ENCODE data around the gene SVOP. TPM values are rescaled to one million over a fixed set of nuclear protein-coding genes. Genes with fewer than 3 reads are reported as not detected.

SVOP gene
- total and polyA plus RNA-seq, 7 donors = 0.23 to 1.1 (median 0.68) TPM; not detected in 2

- H3K4me1 ChIP-seq = no peaks in the 10 kb centered on the region
- 73 to 74% methylated on average over 3 of the region's 3 CpGs for WGBS, 2 donors
- no peaks in the 10 kb centered on the region for H3K27me3 ChIP-seq
- no peak for DNase-seq
- intact Hi-C loops (cut with DNase I) = no loop called here
- TF ChIP-seq, protein P1, sequence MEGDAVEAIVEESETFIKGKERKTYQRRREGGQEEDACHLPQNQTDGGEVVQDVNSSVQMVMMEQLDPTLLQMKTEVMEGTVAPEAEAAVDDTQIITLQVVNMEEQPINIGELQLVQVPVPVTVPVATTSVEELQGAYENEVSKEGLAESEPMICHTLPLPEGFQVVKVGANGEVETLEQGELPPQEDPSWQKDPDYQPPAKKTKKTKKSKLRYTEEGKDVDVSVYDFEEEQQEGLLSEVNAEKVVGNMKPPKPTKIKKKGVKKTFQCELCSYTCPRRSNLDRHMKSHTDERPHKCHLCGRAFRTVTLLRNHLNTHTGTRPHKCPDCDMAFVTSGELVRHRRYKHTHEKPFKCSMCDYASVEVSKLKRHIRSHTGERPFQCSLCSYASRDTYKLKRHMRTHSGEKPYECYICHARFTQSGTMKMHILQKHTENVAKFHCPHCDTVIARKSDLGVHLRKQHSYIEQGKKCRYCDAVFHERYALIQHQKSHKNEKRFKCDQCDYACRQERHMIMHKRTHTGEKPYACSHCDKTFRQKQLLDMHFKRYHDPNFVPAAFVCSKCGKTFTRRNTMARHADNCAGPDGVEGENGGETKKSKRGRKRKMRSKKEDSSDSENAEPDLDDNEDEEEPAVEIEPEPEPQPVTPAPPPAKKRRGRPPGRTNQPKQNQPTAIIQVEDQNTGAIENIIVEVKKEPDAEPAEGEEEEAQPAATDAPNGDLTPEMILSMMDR (IDR thresholded peaks at IDR 0.05) = no peak
- no peak for TF ChIP-seq EP300 (IDR thresholded peaks at IDR 0.05)
- TF ChIP-seq POLR2A (IDR thresholded peaks at IDR 0.05) = no peak
- no peak for TF ChIP-seq POLR2AphosphoS5 (IDR thresholded peaks at IDR 0.05)
- H3K27ac ChIP-seq = no peak overlapping the region
- H3K36me3 ChIP-seq = no peaks in the 10 kb centered on the region
- H3K4me3 ChIP-seq = no peak overlapping the region
- H3K9me3 ChIP-seq = peaks cover 0 to 4% (median 0%) of the 10 kb centered on the region in 4 donors
Measured at GRCh38 chr12:108918960-108919642, 101.8 kb downstream of the SVOP start.

DNA sequence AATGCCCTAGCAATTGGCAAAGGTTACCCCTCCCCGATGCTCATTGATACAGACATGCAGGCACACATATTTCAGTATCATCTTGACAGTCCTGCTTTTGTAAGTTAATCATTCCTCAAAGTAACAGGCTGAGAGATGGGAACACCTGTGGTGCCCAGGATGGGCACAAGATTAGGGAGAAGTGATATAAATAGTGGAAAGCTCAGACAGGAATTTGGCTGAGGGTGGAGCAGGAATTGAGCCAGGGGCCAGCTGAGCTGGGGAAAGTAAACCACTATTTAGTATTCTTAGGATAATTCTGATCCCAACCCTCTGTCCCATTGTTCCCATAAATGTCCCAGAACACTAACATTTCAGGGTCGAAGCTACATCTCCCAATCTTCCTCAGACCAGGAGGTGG, 102.7 kb downstream of the SVOP start:
- Histone ChIP-seq H3K4me1 (no peaks in the 10 kb centered on the region), H3K9me3 (peaks cover 0 to 4% (median 0%) of the 10 kb centered on the region in 4 donors), H3K4me3 (no peak overlapping the region), H3K27me3 (no peaks in the 10 kb centered on the region), H3K27ac (no peak overlapping the region), H3K36me3 (no peaks in the 10 kb centered on the region)
- no peak for DNase-seq
- WGBS, 2 donors = 65 to 79% methylated on average over 2 of the region's 2 CpGs
- no peak for TF ChIP-seq EP300 (IDR thresholded peaks at IDR 0.05)
- TF ChIP-seq, protein P1 (IDR thresholded peaks at IDR 0.05) = no peak
- no peak for TF ChIP-seq POLR2A (IDR thresholded peaks at IDR 0.05)
- no peak for TF ChIP-seq POLR2AphosphoS5 (IDR thresholded peaks at IDR 0.05)
- intact Hi-C loops (cut with DNase I) = no loop called here

- no peak for DNase-seq
- intact Hi-C loops (cut with DNase I) = no loop called here
- no peak for TF ChIP-seq POLR2AphosphoS5 (IDR thresholded peaks at IDR 0.05)
- no peak for TF ChIP-seq EP300 (IDR thresholded peaks at IDR 0.05)
- TF ChIP-seq POLR2A (IDR thresholded peaks at IDR 0.05) = no peak
- TF ChIP-seq, protein P1 (IDR thresholded peaks at IDR 0.05) = no peak
Measured at GRCh38 chr12:108916336-108916735, 104.5 kb downstream of the SVOP start.

GRCh38 chr12:108915632-108916133, 105.2 kb downstream of the SVOP start:
- WGBS, 2 donors = 88 to 91% methylated on average over 15 of the region's 15 CpGs
- no peaks in the 10 kb centered on the region for H3K27me3 ChIP-seq
- H3K36me3 ChIP-seq = no peaks in the 10 kb centered on the region
- peaks cover 0 to 4% (median 0%) of the 10 kb centered on the region in 4 donors for H3K9me3 ChIP-seq
- no peak overlapping the region for H3K4me3 ChIP-seq
- H3K4me1 ChIP-seq = no peaks in the 10 kb centered on the region
- intact Hi-C loops (cut with DNase I) = no loop called here
- no peak for TF ChIP-seq EP300 (IDR thresholded peaks at IDR 0.05)
- TF ChIP-seq, protein P1 (IDR thresholded peaks at IDR 0.05) = no peak
- TF ChIP-seq POLR2AphosphoS5 (IDR thresholded peaks at IDR 0.05) = no peak
- no peak overlapping the region for H3K27ac ChIP-seq
- no peak for DNase-seq

More at GRCh38 chr12:108916336-108916735, 104.5 kb downstream of the SVOP start:
- H3K27me3 ChIP-seq = no peaks in the 10 kb centered on the region
- peaks cover 0 to 4% (median 0%) of the 10 kb centered on the region in 4 donors for H3K9me3 ChIP-seq
- H3K4me1 ChIP-seq = no peaks in the 10 kb centered on the region
- 73 to 79% methylated on average over 5 of the region's 5 CpGs for WGBS, 2 donors
- no peak overlapping the region for H3K4me3 ChIP-seq
- no peaks in the 10 kb centered on the region for H3K36me3 ChIP-seq
- no peak overlapping the region for H3K27ac ChIP-seq
